ENCODE results near the gene NPHP1.

DNA sequence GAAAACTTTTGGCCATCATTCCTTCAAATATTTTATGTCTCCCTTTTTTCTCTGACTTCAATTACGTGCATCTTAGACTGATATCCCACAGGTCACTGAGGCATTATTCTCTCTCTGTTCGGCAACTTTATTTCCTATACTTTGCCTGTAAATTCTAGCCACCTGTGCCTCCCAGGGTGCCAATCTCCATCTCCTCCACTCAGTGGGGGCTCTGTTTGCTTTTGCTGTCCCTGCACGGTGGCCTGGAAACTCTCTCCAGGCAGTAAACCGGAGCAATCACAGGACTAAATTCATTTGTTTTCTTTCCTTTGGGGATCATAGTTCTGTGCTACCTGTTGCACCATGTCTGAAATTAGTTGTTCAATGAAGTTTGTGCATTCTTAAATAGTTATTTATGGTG lies 17.1 kb upstream of the NPHP1 start:
- TF ChIP-seq POLR2A (IDR thresholded peaks at IDR 0.05; ENCODE audit: low read length) (no peak), GATA1 (IDR thresholded peaks at IDR 0.05; ENCODE audit: low read depth, low read length) (no peak)

All from erythroblast (primary cell).